Esophagus muscularis mucosa (tissue), 4 donors: ENCODE results near the gene NKIRAS2. TPM values are rescaled to one million over a fixed set of nuclear protein-coding genes. Genes with fewer than 3 reads are reported as not detected.
A peak's percentile ranks its signal among the peaks of the same experiment; 100 is the strongest.

Experiments
- DNase-seq: peaks from one replicate; pipeline ENCODE4 v3.0.0-alpha.2; 2017; ENCODE audit errors: extremely low spot score
- H3K27ac ChIP-seq, 4 donors: fragments of 200-600 bp; sonication (generic); replicated peaks in 1 of 4; 1 replicate in 3 of 4; 2 replicates in 1 of 4; pipeline ENCODE4 v1.5.1; 2016 to 2019; ENCODE audit warnings: mild to moderate bottlenecking in 1 of 4
- H3K27me3 ChIP-seq, 4 donors: fragments of 200-600 bp; sonication (generic); one replicate each; pipeline versions ENCODE4 v1.5.1 to v1.6.0; 2016 to 2019
- H3K36me3 ChIP-seq, 4 donors: fragments of 200-600 bp; sonication (generic); one replicate each; pipeline ENCODE4 v1.5.1; 2016 to 2019
- H3K4me1 ChIP-seq, 4 donors: fragments of 200-600 bp; sonication (generic); one replicate each; pipeline ENCODE4 v1.5.1; 2016 to 2019
- H3K4me3 ChIP-seq, 4 donors: fragments of 200-600 bp; sonication (generic); 1 replicate in 2 of 4; 2 replicates in 2 of 4; pipeline ENCODE4 v1.5.1; 2016 to 2019; ENCODE audit warnings: mild to moderate bottlenecking in 4 of 4, moderate library complexity in 1 of 4
- H3K9me3 ChIP-seq, 4 donors: fragments of 200-600 bp; sonication (generic); 1 replicate in 3 of 4; 2 replicates in 1 of 4; pipeline ENCODE4 v1.5.1; 2016 to 2019
- CTCF ChIP-seq, 3 experiments: fragments of 200-600 bp in 2 of 3; fragments of 450-650 bp in 1 of 3; sonication (generic) in 2 of 3; IDR thresholded peaks; one replicate each; pipeline ENCODE4 v1.5.1; 2017 to 2019; ENCODE audit warnings: antibody characterized with exemption in 3 of 3, mild to moderate bottlenecking in 2 of 3, moderate library complexity in 1 of 3
- EP300 ChIP-seq: sonication (generic); formaldehyde crosslinking; IDR thresholded peaks from one replicate; pipeline ENCODE4 v1.6.1; 2017; ENCODE audit warnings: antibody characterized with exemption
- POLR2A ChIP-seq: fragments of 450-650 bp; IDR thresholded peaks from one replicate; pipeline ENCODE4 v1.6.1; 2017; ENCODE audit warnings: antibody characterized with exemption, moderate library complexity, mild to moderate bottlenecking, low read depth
- POLR2AphosphoS5 ChIP-seq, 2 donors: sonication (generic); formaldehyde crosslinking; IDR thresholded peaks; one replicate each; pipeline ENCODE4 v1.6.1; 2017; ENCODE audit warnings: antibody characterized with exemption in 2 of 2
- WGBS: methylation state at CpG from one replicate; pipeline ENCODE4 v1.1.5; 2018; 5-methylcytosine and 5-hydroxymethylcytosine counted together
- intact Hi-C: fragments of 100-400 bp; cut with DNase I; formaldehyde crosslinking; loops from one replicate; pipeline ENCODE4 v1.15.1; 2023
- total RNA-seq, 4 donors: library from RNA; depleted of rRNA; stranded (reverse); fragments of >200 nt; gene quantifications; one replicate each; pipeline versions ENCODE4 v1.1.0 to v1.2.1, GENCODE V29; 2016

Gene NKIRAS2
- total RNA-seq, 4 donors from 2014 or later, result 44.0 to 74.3 (median 59.0) TPM

GRCh38 chr17:42023524-42024349 lies 3.8 kb downstream of the NKIRAS2 start:
- peaks cover 19 to 31% (median 24%) of the 10 kb centered on the region in 4 donors for H3K36me3 ChIP-seq
- WGBS, result 76% methylated on average over 14 of the region's 15 CpGs
- intact Hi-C loops, result no loop called here
- no peaks in the 10 kb centered on the region for H3K9me3 ChIP-seq
- H3K27ac ChIP-seq, result peak overlapping the region in 3 of 4 donors; percentile 48 to 68 (median 53)
- no peak overlapping the region for H3K4me3 ChIP-seq
- H3K4me1 ChIP-seq, result peaks cover 29 to 55% (median 39%) of the 10 kb centered on the region in 4 donors
- peaks cover 0 to 20% (median 7%) of the 10 kb centered on the region in 4 donors for H3K27me3 ChIP-seq
- no peak for DNase-seq
- TF ChIP-seq EP300, result no peak
- no peak for TF ChIP-seq POLR2A
- TF ChIP-seq POLR2AphosphoS5 (IDR thresholded peaks at IDR 0.05), result no peak
- TF ChIP-seq CTCF (IDR thresholded peaks at IDR 0.05), result no peak

GRCh38 chr17:42025191-42025579 lies 5.3 kb downstream of the NKIRAS2 start:
- peaks cover 29 to 46% (median 34%) of the 10 kb centered on the region in 4 donors for H3K4me1 ChIP-seq
- peaks cover 19 to 31% (median 24%) of the 10 kb centered on the region in 4 donors for H3K36me3 ChIP-seq
- TF ChIP-seq POLR2AphosphoS5 (IDR thresholded peaks at IDR 0.05) (no peak), CTCF (IDR thresholded peaks at IDR 0.05) (no peak), EP300 (no peak), POLR2A (no peak)
- H3K4me3 ChIP-seq, result peak overlapping the region in 1 of 4 donors; percentile 13
- H3K9me3 ChIP-seq, result no peaks in the 10 kb centered on the region
- H3K27ac ChIP-seq, result peak overlapping the region; percentile 10 to 68 (median 50)
- 59% methylated on average over 6 of the region's 8 CpGs for WGBS
- intact Hi-C loops, result no loop called here
- peaks cover 0 to 34% (median 7%) of the 10 kb centered on the region in 4 donors for H3K27me3 ChIP-seq
- no peak for DNase-seq

- H3K27ac ChIP-seq, result no peak overlapping the region
- H3K4me1 ChIP-seq, result peaks cover 23 to 39% (median 28%) of the 10 kb centered on the region in 4 donors
- H3K27me3 ChIP-seq, result peaks cover 0 to 34% (median 7%) of the 10 kb centered on the region in 4 donors
- peaks cover 19 to 31% (median 24%) of the 10 kb centered on the region in 4 donors for H3K36me3 ChIP-seq
- no peak for DNase-seq
- intact Hi-C loops, result loop anchor here (2.0 kb wide), 1 partner anchor 91 kb away; no protein-coding TSS in a partner anchor
- no peaks in the 10 kb centered on the region for H3K9me3 ChIP-seq
- TF ChIP-seq EP300 (no peak), CTCF (IDR thresholded peaks at IDR 0.05) (no peak), POLR2AphosphoS5 (IDR thresholded peaks at IDR 0.05) (no peak), POLR2A (no peak)
- H3K4me3 ChIP-seq, result no peak overlapping the region
- 92% methylated on average over 3 of the region's 3 CpGs for WGBS
Measured at GRCh38 chr17:42025936-42026335, 6.0 kb downstream of the NKIRAS2 start.

DNA sequence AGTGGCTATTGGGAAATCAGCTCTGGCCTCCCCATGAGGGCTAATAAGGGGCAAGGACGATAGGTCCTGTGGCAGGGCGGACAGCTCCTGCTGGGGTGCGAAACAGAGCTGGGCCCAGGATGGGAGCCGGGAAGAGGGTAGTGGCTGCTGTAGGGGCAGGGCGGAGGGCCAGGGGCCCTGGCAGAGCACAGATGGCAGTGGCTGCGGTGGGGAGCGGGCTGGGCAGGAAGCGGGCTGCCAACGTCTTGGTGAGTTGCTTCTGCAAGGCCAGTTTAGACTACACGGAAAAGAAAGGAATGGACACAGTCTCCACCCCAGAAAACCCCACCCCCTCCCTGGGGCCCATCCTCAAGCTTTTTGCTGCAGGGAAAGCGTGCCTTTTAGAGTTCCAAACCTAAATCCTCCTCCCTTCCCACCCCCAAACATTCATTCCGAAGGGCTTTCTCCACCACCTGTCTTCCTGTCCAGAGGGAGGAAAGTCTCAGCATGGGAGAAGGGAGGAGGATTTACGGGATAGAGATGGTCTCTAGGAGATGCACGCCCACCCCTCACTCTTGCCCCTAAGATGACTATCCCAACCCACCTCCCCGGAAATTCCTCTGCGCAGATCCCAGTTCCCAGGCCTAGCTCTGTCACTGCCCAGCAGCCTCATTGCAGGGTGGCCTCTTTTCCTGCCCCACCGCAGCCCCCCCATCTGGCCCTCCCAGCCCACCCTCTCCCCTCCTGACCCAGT lies 7.1 kb downstream of the NKIRAS2 start:
- no peak for TF ChIP-seq POLR2A
- no peak for TF ChIP-seq POLR2AphosphoS5 (IDR thresholded peaks at IDR 0.05)
- no peak for TF ChIP-seq CTCF (IDR thresholded peaks at IDR 0.05)
- no peak for TF ChIP-seq EP300
- intact Hi-C loops, result loop anchor here (2.0 kb wide), 1 partner anchor 90 kb away; no protein-coding TSS in a partner anchor

More for the DNA sequence above, 7.1 kb downstream of the NKIRAS2 start:
- H3K4me1 ChIP-seq, result peaks cover 18 to 28% (median 19%) of the 10 kb centered on the region in 4 donors
- DNase-seq, result no peak
- peaks cover 18 to 24% (median 23%) of the 10 kb centered on the region in 4 donors for H3K36me3 ChIP-seq
- H3K9me3 ChIP-seq, result no peaks in the 10 kb centered on the region
- WGBS, result 33% methylated on average over 16 of the region's 17 CpGs
- H3K4me3 ChIP-seq, result no peak overlapping the region
- H3K27ac ChIP-seq, result no peak overlapping the region
- peaks cover 0 to 34% (median 7%) of the 10 kb centered on the region in 4 donors for H3K27me3 ChIP-seq
